Measurements from ENCODE around the gene TMEM54.

The TMEM54 gene

DNA sequence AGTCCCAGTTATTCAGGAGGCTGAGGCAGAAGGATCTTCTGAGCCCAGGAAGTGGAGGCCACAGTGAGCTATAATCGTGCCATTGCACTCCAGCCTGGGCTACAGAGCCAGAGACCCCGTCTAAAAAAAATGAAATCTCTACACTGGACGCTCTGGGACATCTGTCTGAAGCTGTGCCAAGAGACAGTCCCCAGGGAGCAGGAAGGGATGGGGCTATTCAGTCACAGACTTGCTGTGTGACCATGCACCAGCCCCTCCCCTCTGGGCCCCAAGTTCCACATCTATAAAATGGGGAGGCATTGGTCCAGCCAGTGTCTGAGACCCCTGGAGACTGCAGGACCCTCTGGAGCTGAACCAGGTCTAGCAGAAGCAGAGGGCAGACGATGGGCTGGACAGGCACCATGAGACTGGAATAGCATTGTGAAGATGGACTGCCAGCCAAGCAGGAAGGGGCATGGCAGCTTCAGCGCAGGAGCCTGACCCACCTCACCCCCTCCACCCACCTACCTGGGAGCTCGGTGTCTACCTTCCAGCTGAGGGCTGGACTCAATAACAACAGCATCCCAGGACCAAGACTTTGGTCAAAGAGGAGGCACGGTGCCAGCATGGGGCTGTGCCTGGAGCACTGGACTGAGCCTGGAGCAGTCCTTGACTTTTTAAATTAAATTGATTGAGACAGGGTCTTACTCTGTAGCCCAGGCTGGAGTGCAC lies 1.4 kb downstream of the TMEM54 start:
- TF ChIP-seq, protein P1, sequence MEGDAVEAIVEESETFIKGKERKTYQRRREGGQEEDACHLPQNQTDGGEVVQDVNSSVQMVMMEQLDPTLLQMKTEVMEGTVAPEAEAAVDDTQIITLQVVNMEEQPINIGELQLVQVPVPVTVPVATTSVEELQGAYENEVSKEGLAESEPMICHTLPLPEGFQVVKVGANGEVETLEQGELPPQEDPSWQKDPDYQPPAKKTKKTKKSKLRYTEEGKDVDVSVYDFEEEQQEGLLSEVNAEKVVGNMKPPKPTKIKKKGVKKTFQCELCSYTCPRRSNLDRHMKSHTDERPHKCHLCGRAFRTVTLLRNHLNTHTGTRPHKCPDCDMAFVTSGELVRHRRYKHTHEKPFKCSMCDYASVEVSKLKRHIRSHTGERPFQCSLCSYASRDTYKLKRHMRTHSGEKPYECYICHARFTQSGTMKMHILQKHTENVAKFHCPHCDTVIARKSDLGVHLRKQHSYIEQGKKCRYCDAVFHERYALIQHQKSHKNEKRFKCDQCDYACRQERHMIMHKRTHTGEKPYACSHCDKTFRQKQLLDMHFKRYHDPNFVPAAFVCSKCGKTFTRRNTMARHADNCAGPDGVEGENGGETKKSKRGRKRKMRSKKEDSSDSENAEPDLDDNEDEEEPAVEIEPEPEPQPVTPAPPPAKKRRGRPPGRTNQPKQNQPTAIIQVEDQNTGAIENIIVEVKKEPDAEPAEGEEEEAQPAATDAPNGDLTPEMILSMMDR (IDR thresholded peaks at IDR 0.05; ENCODE audit: low read depth, low read length, missing control alignments), result no peak
- DNase-seq (ENCODE audit: low read depth), result no peak
- H3K4me3 ChIP-seq (ENCODE audit: low read depth, low read length), result no peak overlapping the region

DNA sequence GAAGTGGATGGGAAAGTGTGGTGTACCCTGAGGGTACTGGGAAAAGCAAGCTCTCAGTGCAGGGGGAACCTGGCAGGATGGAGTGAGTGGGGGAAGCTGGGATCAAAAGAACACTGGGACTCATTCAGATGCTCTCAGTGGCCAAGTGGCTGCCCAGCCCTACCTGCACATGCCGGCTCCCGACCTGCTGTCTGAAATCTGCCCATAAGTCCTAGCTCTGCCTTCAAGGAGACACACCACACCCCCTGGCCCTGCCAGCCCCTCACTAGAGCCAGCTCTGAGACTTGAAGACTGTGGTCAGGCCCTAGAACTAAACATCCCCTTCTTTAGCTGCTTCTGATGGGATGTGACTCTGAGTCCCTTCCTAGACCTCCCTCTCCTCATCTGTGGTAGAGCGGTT lies 2.2 kb downstream of the TMEM54 start:
- TF ChIP-seq, protein P1 (IDR thresholded peaks at IDR 0.05; ENCODE audit: low read depth, low read length, missing control alignments), result no peak
- DNase-seq (ENCODE audit: low read depth), result no peak
- H3K4me3 ChIP-seq (ENCODE audit: low read depth, low read length), result no peak overlapping the region

DNA sequence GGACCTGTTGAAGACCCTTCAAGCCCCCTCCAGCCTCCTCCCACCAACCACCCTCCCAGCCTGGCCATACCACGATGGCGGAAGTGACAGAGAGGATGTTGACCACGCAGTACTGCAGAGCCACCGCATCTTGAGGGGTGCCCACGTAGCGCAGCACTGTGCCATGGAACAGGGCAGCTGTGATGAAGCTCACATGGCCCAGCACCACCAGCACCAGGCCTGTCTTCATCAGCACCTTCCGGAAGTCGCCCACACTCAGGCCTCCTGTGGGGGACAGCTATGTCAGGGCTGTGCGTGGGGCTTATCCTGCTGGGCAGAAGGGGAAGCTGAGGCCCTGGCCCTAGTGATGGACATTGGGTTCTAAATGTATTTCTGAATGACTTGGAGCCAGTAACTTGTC lies 3.1 kb downstream of the TMEM54 start:
- no peak for DNase-seq (ENCODE audit: low read depth)
- TF ChIP-seq, protein P1 (IDR thresholded peaks at IDR 0.05; ENCODE audit: low read depth, low read length, missing control alignments), result no peak
- no peak overlapping the region for H3K4me3 ChIP-seq (ENCODE audit: low read depth, low read length)

DNA sequence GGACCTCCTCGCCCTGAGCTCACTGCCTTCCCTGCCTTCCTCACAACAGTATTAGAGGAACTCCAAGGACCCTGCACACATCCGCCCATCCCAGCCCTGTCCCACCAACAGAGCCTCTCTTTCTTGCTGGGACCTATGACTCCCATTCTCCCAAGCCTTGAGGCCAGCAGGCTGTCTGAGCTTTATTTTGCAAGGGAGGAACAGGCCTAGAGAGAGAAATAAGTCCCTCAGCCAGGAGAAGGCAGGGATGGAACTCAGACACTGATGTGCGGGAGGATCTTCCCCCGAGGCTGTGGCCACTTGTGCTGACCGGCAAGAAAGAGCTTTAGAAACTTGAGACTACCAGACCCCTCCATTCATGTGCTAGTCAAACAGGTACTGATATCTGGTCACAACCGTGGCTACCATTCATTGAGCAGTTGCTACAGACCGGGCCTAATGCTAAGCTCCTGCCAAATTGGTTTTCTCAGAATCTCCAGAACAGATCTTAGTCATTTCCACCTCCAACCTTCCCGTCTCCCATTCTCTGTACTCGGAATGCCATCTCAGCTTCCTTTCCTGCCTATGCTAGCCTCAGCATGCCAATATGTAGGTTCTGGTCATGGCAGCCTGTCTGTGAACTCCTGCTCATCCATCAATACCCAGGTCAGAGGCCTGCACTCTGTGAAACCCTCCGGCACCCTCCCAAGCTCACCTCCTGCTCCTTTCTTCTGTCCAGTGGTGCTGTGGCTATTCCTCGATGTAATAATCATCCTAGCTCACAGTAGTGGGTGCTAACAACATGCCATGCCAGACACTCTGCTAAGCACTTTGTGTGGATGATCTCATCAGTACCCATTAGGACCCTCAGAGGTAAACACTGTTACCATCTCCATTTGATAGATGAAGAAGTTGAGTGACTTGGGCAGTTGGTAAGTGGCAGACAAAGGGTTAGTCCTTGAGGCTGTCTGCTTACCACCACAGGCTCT lies 3.8 kb downstream of the TMEM54 start:
- no peak overlapping the region for H3K4me3 ChIP-seq (ENCODE audit: low read depth, low read length)
- DNase-seq (ENCODE audit: low read depth), result no peak

DNA sequence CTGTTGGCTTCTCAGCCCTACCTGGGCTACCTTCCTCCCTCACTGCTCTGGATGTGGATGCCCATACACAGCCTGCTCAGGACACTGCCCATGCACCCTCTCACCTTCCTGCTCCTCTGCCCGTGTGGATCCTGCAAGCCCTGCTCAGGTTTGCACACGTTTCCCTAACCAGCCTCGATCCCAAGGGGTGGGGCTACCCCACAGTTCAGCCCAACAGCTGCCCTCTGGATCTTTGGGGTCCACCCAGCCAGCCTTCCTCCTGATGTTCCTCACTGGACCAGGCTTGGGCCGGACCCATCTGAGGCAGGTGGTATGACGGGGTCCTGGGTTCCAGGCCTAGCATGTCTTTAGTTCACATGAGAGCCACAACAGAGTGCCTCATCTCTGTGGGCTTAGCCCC lies 4.7 kb downstream of the TMEM54 start:
- H3K4me3 ChIP-seq (ENCODE audit: low read depth, low read length), result no peak overlapping the region
- no peak for DNase-seq (ENCODE audit: low read depth)
- TF ChIP-seq, protein P1 (IDR thresholded peaks at IDR 0.05; ENCODE audit: low read depth, low read length, missing control alignments), result no peak

More for the DNA sequence above, 3.8 kb downstream of the TMEM54 start:
- TF ChIP-seq, protein P1 (IDR thresholded peaks at IDR 0.05; ENCODE audit: low read depth, low read length, missing control alignments), result no peak

DNA sequence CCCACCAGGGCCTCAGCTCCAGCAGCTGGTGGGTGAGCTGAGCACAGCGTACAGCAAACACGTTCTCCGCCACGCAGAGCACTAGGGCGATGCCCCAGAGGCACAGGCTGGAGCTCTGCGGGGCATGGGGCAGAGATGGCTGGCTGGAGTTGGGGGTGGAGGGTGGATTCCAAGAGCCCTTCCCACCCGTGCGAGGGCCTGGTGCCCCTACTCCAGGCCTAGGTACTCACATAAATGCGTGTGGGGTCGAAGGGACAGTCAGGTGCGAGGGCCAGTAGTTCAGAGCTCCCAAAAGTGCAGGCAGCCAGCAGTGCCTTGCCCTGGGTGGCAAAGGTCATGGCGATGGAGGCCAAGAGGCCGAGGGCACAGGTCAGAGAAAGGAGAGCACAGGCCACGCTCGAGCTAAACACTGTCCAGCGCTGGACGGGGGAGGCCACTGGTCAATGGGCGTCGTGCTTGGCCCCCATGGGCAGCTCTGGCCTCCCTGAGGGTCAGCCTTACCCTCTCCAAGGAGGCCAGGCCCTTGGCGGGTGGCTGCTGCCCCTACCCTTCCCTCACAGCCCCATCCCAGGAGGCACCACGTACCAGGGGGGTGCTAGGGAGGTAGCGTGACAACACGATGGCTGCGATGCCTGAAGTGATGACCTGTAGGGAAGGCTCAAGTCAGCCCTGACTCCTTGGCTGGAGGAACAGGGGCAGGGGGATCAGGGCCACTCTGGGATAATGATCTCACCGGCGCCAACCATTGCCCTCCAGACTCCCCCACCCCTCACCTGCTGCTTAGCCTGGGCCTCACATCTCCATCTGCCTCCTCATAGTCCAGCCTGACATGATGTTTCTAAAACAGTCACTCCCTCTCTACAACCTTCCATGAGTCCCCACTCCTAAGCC lies 5.6 kb downstream of the TMEM54 start:
- DNase-seq (ENCODE audit: low read depth), result no peak
- no peak overlapping the region for H3K4me3 ChIP-seq (ENCODE audit: low read depth, low read length)
- TF ChIP-seq, protein P1 (IDR thresholded peaks at IDR 0.05; ENCODE audit: low read depth, low read length, missing control alignments), result no peak
